Limb (tissue), 2 donors: ENCODE data around the gene SLC22A24.
"Not testable (repeated sequence)": the region's sequence is repeated elsewhere in the genome, so short reads cannot be mapped to it uniquely, and the experiment has no call there.

ENCODE experiments used
- DNase-seq, 2 donors: peaks; one replicate each; pipeline ENCODE4 v3.0.0-alpha.2; 2016; ENCODE audit errors: extremely low spot score in 2 of 2

The SLC22A24 gene, protein sequence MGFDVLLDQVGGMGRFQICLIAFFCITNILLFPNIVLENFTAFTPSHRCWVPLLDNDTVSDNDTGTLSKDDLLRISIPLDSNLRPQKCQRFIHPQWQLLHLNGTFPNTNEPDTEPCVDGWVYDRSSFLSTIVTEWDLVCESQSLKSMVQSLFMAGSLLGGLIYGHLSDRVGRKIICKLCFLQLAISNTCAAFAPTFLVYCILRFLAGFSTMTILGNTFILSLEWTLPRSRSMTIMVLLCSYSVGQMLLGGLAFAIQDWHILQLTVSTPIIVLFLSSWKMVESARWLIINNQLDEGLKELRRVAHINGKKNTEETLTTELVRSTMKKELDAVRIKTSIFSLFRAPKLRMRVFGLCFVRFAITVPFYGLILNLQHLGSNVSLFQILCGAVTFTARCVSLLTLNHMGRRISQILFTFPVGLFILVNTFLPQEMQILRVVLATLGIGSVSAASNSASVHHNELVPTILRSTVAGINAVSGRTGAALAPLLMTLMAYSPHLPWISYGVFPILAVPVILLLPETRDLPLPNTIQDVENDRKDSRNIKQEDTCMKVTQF

DNA sequence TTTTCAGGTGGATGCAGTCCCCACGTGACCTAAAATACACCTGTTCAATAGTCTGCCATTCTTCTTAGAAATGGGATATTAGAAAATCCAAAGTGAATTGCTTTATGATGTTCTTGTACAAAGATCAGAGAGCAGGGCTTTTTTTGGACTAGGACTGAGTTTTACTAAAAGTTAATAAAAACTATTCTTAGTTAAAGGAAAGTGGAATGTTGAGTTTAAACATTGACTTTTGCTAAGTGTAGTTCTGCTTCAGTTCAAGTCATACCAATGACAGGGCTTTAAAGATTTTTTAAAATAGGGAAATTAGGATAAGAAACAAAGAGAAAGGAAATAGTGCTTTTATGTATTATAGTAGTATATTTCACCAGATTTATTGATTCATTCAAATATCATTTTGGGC, at the start of gene SLC22A24:
Gene SLC22A24, minus strand, starts transcription at position 101 of the 400 bp plus-strand sequence. CDS start 442 bp downstream, outside the sequence.
- no peak for DNase-seq

DNA sequence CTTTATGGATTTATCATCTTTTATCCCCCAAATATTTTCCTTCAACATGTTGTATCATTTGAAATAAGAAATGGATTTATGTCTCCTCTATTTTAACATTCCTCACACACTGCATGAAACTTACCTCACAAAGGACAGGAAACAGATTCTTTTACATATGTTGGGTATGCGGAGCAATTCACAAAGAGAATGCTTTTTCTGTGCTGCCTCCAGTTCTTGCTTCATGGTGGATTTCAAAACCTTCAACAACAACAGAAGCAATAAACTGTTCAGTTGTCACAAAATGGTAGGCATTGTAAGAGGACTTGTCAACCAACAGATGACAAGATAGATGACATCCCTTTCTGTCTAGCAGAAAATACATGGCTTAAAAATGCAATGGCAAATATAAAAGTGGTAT, 36.5 kb upstream of the SLC22A24 start:
- DNase-seq, result no peak

DNA sequence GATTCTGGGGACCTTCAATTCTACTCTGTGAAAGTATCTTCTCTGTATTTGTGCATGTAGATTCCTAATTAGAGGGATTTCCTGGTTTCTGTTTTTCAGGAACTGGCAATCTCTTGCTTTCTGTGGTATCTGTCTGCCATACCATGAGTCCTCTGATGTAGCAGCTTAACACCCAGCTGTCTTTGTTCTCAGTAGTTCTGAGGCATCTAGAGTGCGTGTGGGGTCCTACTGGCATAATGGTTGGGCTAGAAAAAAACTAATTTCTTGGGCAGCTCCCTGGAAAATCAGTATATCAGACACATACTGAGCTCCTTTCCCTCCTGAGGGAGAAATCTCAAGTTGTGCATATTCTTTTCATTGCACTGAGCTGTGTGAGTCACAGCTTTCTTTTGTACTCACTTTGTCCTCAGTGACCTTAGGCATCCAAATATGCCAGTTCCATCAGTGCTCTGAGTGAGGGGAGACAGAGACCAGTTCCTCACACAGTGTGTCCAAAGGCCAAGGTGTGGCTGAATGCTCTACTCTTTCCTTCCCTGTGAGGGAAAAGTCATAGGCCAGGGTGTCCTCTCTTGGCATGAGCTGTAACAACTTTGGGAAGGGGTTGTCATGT, 35.5 kb upstream of the SLC22A24 start:
- no peak for DNase-seq

DNA sequence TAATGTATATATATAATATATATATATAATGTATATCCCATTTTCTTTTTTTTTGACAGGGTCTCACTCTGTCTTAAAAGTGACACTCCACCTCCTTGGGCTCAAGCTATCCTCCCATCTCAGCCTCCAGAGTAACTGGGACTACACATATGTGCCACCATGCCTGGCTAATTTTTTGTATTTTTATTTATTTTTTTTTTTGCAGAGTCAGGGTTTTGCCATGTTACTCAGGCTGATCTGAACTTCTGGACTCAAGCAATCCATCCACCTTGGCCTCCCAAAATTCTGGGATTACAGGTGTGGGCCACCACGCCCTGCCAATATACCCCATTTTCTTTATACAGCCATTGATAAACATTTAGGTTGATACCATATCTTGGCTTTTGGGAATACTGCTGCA, 33.9 kb upstream of the SLC22A24 start:
- no peak for DNase-seq

DNA sequence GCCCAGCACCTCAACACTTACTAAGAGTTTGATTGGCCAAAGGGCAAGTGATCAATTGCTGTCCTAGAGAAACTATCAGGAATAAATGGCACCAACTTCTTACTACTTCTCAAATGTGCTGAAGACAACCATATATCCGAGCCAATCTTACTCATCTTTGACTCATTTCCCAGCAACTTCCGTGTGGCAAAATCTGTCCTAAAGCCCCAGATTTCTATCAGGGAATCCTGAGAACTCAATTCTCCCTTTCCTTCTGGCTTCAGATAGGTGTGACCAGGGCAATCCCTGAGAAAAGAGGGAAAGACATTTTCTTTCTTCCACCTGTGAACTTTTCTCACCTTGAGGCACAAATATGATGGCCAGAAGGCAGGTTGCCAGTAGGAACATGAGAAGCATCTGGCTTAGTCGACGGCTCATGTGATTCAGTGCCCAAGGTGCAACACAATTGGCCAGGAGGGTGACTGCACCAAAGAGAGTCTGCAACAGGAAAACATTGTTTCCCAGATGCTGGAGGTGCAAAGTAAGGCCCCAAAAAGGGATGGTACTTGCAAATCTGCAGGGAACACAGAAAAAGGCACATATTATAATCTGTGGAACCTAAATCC, 21.8 kb upstream of the SLC22A24 start:
- no peak for DNase-seq

DNA sequence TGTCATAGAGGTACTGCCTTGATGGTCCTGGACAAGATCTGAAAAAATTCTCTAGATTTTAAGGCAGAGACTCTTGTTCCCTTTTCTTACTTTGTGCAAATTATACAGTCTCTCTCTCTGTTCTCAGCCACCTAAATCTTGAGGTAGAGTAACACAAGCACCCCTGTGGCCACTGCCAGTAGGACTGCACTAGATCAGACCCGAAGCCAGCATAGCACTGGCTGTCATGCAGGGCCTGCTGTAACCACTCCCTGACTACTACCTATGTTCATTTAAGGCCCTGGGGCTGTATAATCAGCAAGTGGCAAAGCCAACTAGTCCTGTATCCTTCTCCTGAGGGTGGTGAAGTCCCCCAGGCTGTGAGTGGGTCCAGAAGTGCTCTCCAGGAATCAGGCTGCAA, 11.8 kb upstream of the SLC22A24 start:
- DNase-seq, result no peak

DNA sequence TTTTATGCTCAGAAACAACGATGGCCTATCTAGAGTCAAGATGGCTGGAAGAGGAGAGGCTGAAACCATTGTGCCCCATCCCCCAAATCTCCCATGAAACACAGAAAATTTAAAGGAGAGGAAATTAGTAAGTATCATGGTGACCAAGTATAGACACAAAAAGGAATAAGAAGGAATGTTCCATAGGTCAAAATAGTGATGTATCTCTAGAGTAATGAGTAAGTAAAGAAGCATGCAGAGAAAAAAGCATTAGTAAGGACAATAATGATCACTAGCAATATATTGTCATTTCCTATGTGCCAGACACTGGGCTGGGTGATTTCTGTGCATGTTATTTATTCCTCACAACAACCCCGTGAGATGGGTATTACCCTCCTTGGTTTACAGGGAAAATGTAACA, 2.6 kb upstream of the SLC22A24 start:
- DNase-seq, result no peak

DNA sequence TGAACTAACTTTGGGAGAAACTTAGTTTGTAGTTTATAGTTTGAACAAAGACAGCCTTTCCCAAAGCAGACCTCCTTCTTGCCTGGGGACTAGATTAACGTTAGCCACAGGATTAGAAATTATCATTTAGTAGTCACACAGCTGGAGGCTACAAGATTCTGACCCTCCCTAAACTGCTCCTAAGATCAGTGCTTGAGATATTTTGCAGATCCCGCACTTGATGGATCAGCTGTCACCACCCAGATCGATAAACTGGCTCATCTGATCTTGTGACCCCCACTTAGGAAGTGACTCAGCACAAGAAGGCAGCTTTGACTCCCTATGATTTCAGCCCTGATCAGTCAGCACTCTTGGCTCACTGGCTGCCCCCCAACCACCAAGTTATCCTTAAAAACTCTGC, 1.6 kb downstream of the SLC22A24 start:
- DNase-seq, result no peak

DNA sequence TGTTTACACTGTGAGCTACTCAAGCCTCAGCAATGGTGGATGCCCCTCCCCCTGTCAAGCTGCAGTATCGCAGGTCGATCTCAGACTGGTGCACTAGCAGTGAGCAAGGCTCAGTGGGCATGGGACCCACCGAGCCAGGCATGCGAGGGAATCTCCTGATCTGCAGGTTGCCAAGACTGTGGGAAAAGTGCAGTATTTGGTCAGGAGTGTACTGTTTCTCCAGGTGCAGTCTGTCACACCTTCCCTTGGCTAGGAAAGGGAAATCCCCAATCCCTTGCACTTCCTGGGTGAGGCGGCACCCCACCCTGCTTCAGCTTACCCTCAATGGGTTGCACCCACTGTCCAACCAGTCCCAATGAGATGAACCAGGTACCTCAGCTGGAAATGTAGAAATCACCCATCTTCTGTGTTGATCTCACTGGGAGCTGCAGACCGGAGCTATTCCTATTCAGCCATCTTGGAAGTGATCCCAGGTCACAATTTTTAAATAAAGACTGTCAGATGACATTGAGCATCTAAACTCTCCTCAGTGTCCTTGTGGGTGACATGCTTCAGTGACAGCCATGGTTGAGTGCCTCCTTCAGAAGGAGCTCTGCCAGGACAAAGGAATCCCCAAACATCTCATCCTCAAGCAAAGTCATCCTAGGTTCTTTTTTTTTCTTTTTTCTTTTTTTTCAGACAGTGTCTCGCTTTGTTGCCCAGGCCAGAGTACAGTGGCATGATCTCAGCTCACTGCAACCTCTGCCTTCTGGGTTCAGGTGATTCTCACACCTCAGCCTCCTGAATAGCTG, 10.8 kb downstream of the SLC22A24 start:
- no peak for DNase-seq

DNA sequence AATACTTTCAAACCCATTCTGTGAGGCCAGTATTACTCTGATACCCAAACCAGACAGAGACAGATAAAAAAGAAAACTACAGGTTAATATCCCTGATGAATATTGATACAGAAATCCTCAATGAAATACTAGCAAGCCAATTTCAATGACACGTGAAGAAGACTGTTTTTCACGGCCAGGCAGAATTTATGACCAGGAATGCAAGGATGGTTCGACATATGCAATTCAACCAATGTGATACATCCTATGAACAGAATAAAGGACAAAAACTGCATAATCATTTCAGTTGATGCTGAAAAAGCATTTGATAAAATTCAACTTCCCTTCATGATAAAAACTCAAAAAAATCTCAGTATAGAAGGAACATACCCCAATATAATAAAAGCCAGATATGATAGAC, 44.5 kb downstream of the SLC22A24 start:
- DNase-seq, result no peak

DNA sequence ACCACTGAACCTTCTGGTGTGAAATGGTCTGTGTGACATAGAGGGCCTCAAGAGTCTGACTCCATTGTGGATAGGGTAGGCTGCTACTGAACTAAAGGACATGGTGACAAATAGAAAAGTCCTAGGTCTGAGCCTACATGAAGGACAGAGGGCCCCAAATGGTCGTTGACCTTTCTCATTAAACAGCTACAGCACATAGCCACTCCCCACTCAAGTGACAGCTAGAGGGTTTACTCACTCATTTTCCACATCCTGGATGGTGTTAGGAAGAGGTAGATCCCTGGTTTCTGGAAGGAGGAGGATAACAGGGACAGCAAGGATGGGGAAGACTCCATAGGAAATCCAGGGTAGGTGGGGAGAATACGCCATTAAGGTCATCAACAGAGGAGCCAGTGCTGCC, 63.3 kb downstream of the SLC22A24 start:
- no peak for DNase-seq

DNA sequence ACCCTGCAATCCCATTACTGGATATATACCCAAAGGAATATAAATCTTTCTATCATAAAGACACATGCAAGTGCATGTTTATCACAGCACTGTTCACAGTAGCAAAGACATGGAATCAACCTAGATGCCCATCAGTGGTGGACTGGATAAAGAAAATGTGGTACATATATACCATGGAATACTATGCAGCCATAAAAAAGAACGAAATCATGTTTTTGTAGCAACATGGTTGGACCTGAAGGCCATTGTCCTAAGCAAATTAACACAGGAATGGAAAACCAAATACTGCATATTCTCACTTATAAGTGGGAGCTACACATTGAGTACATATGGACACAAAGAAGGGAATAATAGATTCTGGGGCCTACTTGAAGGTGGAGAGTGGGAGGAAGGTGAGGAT, 97.8 kb downstream of the SLC22A24 start:
- DNase-seq, result not testable (repeated sequence)

DNA sequence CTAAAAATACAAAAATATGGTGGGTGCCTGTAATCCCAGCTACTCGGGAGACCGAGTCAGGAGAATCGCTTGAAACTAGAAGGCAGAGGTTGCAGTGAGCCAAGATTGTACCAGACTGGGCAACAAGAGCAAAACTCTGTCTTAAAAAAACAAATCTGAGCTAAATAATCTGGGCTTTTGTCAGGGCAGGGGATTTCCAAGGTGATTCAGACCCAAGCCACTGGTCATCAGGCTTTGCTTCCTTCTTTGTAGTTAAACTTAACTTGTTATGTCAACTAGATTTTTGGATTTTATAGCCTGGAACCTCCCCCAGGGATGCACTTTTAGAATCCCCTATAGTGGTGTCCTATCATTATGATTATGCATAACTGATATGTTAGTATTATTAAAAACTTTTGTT, 101.4 kb downstream of the SLC22A24 start:
- DNase-seq, result no peak

DNA sequence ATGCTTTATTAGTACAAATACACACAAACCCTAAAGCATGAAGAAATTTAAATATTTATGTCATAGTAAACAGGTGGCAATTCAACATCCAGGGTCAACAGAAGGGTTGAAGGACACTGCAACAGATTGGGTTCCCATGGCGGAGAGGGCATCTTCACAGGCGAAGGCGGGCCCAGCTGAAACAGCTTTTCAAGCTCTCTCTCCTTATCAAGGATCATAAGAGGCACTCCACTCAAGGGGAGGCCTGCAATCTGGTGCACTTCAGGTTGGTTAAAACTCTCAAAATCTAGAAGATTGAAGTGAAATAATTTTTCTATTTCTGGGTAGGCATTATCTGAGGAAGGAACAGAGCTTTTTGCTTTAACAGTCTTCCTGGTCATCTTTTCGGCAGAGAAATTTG, 111.6 kb downstream of the SLC22A24 start:
- no peak for DNase-seq
